Posterior vena cava (tissue), 2 donors: ENCODE results near the gene GDPD3. TPM values are rescaled to one million over a fixed set of nuclear protein-coding genes. Genes with fewer than 3 reads are reported as not detected.
"Not testable (repeated sequence)": the region's sequence is repeated elsewhere in the genome, so short reads cannot be mapped to it uniquely, and the experiment has no call there.

ENCODE experiments used
- DNase-seq: peaks from one replicate; pipeline ENCODE4 v3.0.0-alpha.2; 2020; ENCODE audit warnings: low spot score
- intact Hi-C, 2 donors: fragments of 100-400 bp; cut with DNase I; formaldehyde crosslinking; loops; one replicate each; pipeline versions ENCODE4 v1.14.1 to v1.14.2; 2022 to 2023
- total RNA-seq, 2 donors: library from RNA; stranded (reverse); fragmentation: NEBNext Ultra II Directional; extraction: Animal tissue kit (Norgen Biotek cat#: 25700); gene quantifications; one replicate each; pipeline ENCODE4 v1.2.1, GENCODE V29; 2021
- donor health status: DM: yes; HTN: yes; CAD: no.
- donor health status: DM: yes; HTN: yes; CAD: no.

The GDPD3 gene
- total RNA-seq, 2 donors from 2014 or later: 3.7 to 4.0 TPM

GRCh38 chr16:30131869-30132475, 18.6 kb upstream of the GDPD3 start:
- intact Hi-C loops: no loop called here

GRCh38 chr16:30127993-30128392, 14.7 kb upstream of the GDPD3 start:
- intact Hi-C loops: no loop called here
- no peak for DNase-seq

More at GRCh38 chr16:30131869-30132475, 18.6 kb upstream of the GDPD3 start:
- no peak for DNase-seq

DNA sequence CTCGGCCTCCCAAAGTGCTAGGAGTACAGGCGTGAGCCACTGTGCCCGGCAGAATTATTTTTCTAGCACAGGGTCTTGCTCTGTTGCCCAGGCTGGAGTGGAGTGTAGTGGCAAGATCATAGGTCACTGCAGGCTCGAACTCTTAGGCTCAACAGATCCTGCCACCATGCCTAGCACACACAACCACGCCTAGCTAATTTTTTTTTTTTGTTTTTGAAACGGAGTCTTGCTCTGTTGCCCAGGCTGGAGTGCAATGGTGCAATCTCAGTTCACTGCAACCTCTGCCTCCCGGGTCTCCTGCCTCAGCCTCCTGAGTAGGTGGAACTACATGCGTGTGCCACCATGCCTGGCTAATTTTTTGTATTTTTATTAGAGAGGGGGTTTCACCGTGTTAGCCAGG, 12.4 kb upstream of the GDPD3 start:
- DNase-seq, intact Hi-C loops: not testable (repeated sequence)

DNA sequence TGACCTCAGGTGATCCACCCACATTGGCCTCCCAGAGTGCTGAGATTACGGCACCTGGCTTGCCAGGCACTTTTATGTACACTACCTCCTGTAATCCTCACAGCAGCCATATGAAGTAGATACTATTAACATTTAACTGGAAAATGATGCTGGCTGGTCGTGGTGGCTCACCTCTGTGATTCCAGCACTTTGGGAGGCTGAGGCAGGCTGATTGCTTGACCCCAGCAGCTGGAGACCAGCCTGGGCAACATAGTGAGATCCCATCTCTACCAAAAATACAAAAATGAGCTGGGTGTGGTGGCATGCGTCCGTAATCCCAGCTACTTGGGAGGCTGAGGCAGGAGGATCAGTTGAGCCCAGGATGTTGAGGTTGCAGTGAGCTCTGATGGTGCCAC, 11.6 kb upstream of the GDPD3 start:
- intact Hi-C loops: no loop called here
- no peak for DNase-seq

GRCh38 chr16:30122604-30123160, 9.3 kb upstream of the GDPD3 start:
- intact Hi-C loops: no loop called here
- no peak for DNase-seq

GRCh38 chr16:30121741-30122571, 8.6 kb upstream of the GDPD3 start:
- intact Hi-C loops: no loop called here
- peak; percentile 93 for DNase-seq

- intact Hi-C loops: no loop called here
- DNase-seq: no peak
Observed at GRCh38 chr16:30120340-30121105, 7.2 kb upstream of the GDPD3 start.

DNA sequence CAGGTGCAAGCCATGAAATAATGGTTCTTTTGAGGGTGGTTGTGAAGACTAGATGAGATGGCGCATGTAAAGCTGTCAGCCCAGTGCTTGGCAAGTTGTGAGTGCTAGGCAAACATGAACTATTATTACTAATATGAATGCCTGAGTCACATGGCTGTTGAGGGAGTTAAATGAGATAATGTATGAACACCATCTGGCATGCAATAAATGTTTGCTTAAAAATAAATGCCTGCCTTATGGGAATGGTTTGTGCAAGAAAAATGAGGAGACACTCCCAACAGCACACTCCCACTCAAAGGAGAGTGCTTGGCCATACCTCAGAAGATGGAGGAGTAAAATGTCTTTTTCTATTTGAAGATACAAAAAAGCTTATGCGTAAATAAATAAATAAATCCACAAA, 6.1 kb upstream of the GDPD3 start:
- intact Hi-C loops: no loop called here
- no peak for DNase-seq

GRCh38 chr16:30117768-30118167, 4.4 kb upstream of the GDPD3 start:
- intact Hi-C loops: no loop called here
- DNase-seq: no peak

DNA sequence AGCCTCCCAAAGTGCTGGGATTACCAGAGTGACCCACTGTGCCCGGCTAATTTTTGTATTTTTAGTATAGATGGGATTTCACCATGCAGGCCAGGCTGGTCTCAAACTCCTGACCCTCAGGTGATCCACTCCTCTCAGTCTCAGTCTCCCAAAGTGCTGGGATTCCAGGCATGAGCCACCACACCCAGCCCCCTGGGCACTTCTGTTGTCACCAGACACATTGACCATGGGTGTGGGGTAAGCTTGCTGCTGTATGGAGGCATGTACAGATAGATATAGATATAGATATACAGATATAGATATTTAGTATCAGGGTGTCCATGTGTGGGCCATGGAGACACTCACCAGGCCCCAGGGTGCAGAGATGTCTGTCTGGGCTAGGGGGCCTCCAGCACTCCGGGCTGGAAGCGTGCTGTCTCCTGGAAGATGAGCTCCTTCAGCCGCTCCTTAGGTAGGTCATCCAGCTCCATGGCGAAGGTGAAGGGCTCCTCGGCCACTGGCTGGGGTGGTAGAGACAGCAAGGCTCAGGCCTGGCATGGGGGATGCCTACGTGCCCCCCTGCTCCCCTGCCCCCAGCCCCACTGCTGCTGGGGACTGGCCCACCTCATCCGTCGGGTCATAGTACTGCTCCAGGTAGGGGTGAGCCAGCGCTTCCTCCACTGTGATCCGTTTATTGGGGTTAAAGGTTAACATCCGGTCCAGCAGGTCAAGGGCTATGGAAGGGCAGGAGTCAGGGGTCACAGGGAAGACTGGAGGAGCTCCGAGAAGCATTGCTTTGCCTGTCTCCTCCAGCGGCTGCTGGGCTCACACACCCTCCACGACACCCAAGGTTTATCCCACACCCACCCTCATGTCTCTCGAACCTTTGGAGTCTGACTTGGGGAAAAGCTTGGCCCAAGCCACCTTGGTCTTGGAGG, 3.2 kb upstream of the GDPD3 start:
- DNase-seq: no peak
- intact Hi-C loops: no loop called here

DNA sequence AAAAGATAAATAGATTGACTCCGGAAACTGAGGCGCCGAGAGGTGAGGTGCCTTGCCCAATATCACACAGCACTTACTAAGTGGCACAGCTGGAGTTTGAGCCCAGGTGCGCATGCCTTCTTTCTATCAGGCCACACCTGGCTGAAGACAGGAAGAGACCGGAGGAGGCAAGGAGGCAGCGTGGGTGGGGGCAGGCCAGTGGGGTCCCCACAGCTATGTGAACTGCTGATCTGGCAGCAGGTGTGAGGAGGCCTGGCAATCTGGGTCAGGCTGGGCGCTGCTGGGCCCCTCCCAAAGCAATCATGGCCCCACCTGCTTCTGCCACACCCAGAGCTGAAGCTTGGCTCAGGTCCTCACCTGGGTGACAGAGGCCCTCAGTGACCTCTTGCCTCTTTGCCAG, 1.9 kb upstream of the GDPD3 start:
- intact Hi-C loops: no loop called here

DNA sequence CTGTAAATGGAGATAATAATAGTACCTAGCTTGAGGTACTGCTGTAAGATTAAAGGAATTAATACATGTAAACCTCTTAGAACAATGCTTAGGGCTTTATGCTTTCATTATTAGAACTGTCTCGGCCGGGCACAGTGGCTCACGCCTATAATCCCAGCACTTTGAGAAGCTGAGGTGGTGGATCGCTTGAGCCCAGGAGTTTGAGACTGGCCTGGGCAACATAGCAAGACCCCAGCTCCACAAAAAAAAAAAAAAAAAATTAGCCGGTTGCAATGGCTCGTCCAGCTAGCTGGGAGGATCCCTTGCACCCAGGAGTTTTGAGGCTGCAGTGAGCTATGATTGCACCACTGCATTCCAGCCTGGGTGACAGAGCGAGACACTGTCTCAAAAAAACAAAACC, 1.5 kb upstream of the GDPD3 start:
- intact Hi-C loops, DNase-seq: not testable (repeated sequence)

More for the DNA sequence above, 1.9 kb upstream of the GDPD3 start:
- DNase-seq: no peak

DNA sequence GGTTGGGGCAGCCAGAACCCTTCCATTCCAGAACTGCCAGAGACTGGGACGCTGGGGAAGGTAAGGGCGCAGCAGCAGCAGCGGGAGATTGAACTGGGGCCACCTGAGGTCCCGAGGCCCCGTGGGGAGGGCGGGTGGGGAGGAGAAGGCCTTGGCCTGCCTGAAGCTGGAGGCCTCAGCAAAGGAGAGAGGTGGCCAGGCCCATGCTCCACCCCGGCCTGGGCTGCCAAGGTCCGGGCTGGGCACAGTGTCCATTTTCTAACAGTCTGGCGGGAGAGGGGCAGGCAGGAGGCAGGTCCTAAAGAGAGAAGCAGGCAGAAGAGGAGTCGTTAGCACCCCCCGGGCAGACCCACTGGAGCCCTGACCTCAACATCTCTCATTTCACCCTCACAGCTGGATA, 1.1 kb upstream of the GDPD3 start:
- intact Hi-C loops: no loop called here
- DNase-seq: no peak

DNA sequence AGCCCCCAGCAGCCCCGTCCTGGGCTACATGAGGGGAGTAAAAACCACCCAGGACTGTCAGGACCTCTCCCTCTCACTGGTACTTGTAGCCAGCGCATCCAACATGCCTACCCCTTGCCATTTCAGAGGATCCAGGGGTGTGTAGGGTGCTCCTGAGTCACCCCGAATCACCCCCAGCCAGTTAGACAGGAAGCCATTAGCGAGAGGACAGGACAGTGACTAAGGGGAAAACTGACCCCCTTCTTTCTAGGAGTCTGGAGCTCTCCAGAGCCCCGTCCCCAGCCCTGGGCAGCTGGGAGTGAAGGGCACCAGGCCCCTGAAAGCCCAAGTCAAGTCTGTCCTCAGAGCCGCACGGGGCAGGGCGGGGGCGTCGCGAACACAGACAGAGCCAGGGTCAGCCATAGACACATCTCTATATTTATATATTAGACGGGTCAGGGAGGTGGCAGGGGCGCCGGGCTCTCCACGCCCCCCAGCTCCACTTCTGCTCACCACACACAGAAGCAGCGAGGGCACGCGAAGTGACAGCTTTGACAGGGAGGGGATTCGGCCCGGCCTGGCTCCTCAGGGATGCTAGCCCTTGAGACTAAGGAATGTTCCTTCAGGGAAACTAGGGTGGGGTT, 485 bp upstream of the GDPD3 start:
- no peak for DNase-seq
- intact Hi-C loops: no loop called here

GRCh38 chr16:30112197-30113030, 923 bp downstream of the GDPD3 start:
- peak; percentile 92 for DNase-seq
- intact Hi-C loops: no loop called here

- intact Hi-C loops: loop anchor here in 1 of 2 donors (1.0 kb wide), 1 partner anchor 18 kb away; no protein-coding TSS in a partner anchor
- DNase-seq: no peak
Observed at GRCh38 chr16:30110661-30111060, 2.7 kb downstream of the GDPD3 start.

DNA sequence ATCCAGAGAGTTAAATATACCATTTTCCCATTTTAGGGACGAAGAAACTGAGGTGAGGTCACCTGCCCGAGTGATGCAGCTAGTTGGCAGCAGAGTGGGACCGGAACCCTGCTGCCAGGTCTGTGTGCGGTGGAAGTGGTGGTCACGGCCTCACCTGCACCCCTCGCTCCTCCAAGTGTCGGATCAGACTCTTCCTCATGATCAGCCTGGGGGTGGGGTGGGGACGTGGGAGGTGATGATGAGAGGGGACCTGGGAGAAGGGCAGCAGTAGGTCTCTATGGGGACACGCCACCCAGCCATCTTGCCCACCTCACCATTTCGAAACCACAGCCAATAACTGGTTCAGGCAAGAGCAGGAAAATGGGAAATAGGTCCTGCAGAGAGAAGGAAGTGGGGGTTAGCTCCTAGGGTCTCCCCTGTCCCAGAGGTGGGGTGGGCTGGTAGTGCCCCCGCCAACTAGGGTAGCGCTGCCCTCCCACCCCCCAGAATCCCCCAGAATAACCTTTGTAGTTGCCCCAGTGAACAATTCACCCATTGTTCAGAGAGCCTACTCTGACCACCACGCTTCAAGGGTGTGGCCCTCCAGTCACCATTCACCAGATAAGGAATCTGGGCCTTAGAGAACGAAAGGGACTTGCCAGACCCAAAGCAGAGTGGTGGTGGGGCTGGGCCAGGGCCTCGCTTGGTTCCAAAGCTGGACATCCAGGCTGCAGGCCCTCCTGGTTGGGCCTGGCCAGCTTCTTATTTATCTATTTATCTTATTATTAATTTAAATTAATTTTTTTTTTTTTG, 5.1 kb downstream of the GDPD3 start:
- no peak for DNase-seq
- intact Hi-C loops: no loop called here
